GM18520 (cell line): ENCODE measurements around the gene ZNFX1.

ENCODE experiments used
- ATAC-seq: cut with Tn5 transposase; IDR thresholded peaks from one replicate; pipeline ENCODE4 v1.9.1; 2021; ENCODE audit not compliant: unreplicated experiment

Gene ZNFX1

GRCh38 chr20:49293122-49293521, 15.3 kb upstream of the ZNFX1 start:
- no peak for ATAC-seq

DNA sequence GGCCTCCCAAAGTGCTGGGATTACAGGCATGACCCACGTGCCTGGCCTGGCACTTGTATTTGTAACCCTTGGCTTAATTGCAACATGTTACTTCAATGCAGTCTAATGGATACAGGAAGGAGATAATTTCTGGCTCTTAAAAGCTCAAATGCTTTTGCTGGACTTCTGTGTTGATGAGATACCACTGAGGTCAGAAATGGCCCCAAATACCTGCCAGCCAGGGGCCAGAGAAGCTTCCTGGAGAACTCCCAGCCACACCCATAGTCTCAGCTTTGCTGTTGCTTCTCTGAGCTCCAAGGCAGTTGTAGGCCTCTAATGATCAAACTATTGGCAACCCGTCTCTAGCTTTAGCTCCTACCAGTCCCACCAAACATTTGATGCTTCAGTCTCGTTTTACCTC, 14.2 kb upstream of the ZNFX1 start:
- ATAC-seq = no peak

DNA sequence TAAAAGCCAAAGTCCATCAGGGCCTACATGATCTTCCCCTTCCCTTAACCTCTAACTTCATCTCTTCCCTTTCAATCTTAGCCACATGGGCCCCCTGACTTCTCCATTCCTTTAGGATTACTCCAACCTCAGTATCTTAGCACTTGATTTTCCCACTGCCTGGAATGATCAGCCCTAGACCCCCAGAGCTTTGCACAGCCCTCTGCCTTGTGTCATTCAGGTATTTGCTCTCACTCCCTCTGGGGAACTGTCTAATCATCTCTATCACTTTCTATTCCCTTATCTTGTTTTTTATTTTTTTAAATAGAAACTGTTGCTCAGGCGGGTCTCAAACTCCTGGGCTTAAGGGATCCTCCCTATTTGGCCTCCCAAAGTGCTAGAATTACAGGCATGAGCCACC, 13.3 kb upstream of the ZNFX1 start:
- ATAC-seq = no peak

DNA sequence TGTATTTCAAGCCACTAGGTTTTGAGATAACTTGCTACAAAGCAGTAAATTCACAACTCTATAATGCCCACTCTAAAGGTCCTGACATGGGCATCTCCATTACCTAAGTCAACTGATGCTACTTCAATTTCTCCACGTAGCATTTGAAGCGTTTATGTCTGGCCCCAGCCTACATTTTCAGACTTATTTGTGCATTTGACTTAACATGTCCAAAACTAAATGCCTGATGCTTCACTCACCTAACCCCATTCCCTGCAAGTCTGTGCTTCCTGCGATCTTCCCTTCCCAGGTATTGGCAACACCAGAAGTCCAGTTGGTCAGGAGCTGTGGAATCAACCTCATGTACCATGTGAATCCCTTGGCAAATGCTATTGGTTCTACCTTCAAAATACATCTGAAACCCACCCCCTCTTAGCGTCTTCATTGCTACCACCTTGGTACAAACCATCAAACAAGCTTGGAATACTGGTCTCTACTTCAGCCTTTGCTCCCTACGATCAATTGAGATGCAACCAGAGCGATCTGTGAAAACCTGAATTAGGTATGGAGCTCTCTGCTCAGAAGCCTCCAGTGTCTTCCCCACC, 12.8 kb upstream of the ZNFX1 start:
- ATAC-seq = no peak

DNA sequence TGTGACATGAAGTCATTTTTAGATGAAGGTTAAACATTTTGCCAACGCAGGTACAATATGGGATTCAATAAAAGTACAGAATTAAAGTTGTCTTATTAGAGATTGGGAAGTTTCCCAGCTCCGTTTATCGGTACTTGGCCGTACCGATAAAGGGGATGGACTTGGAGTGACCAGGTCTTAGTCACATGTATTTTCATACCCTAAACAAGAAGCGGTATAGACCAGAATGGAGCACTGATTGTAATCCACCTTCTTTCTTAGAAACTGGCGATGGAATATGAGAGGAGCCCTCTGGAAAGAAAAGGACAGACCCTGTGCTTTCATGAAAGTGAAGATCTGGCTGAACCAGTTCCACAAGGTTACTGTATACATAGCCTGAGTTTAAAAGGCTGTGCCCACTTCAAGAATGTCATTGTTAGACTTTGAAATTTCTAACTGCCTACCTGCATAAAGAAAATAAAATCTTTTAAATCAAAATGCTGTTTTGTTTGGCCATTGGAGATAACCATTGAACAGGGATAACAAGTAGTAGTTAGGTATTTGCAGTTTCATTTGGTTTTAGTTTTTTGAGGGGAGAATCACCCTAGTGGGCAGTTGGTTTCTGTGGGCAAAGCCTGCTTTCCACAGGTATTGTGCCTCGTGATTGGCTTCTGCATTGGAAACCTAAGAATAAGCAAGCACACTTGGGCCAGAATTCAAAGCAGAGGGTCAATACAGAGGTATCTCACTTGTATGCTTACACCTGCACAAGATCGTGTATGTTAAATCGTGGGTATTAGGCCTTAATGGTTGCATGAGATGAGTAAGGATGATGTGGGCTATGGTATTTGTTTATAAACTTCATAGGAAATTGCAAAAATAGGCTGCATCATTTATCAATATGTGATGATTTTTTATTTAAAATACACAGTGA, 11.2 kb upstream of the ZNFX1 start:
- ATAC-seq = no peak

GRCh38 chr20:49288250-49288751, 10.4 kb upstream of the ZNFX1 start:
- ATAC-seq = no peak

DNA sequence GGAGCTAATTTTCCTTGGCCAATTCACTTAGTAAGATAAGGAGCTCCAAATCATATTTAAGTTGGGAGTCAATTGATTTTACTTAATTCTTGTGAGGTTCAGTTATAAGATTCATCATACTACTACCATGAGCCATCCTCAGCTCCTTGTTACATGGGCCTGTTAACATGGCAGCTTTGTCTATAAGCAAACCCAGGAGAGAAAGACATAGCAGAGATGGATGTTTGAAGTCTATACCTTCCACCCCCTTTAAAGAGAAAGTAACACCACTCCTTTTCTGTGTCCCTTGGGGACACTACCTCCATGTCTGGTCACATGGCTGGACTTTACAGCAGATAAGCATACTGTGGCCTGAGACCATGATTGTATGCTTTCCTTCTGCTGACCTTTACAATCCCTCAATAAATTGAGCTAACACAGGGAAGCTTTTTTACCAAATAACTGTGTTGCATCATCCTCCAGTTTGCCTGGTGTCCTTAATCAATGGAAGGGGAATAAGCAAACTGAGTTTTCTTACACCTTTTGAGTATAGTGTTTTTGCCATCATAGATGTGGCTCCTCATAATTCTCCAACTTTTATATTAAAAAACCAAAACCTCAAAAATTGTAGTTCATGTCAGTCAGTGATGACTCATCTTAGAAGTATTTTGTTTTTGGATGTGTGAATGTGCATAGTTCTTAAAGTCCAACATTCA, 9.8 kb upstream of the ZNFX1 start:
- no peak for ATAC-seq

- no peak for ATAC-seq
Observed at GRCh38 chr20:49286689-49287551, 9.1 kb upstream of the ZNFX1 start.

DNA sequence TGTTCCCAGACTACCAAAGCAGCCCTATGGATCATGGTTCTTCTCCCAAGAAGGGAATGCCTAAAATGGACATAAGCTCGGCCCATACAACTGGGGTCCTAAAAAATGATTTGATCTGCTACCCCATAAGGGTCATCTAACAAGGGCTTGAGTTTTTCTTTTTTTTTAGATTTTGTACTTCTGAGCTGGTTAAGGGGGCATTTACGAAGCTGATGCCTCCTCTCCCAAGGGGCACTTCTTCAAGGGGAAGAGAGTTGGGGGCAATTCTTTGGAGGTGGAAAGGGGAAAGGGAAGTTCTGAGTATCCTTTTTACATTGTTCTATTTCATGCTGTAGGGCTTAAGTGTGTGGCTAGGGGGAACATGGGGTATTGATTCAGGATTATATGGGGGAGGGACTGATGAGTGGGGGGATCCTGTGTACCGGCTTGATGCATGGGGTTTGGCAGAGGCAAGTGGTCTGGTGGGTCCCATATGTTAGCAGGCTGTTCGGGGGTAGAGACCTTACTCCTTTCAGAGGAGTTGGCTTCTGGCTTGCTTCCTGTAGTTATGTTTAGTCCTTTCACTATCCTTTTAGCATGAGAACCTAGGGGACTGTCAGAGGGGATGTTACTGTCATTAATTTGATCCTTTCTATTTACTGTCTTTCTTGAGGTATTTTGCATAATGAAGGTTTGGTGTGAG, 8.1 kb upstream of the ZNFX1 start:
- no peak for ATAC-seq

- ATAC-seq = no peak
Observed at GRCh38 chr20:49285233-49285668, 7.4 kb upstream of the ZNFX1 start.

GRCh38 chr20:49284818-49285217, 7.0 kb upstream of the ZNFX1 start:
- ATAC-seq = no peak

DNA sequence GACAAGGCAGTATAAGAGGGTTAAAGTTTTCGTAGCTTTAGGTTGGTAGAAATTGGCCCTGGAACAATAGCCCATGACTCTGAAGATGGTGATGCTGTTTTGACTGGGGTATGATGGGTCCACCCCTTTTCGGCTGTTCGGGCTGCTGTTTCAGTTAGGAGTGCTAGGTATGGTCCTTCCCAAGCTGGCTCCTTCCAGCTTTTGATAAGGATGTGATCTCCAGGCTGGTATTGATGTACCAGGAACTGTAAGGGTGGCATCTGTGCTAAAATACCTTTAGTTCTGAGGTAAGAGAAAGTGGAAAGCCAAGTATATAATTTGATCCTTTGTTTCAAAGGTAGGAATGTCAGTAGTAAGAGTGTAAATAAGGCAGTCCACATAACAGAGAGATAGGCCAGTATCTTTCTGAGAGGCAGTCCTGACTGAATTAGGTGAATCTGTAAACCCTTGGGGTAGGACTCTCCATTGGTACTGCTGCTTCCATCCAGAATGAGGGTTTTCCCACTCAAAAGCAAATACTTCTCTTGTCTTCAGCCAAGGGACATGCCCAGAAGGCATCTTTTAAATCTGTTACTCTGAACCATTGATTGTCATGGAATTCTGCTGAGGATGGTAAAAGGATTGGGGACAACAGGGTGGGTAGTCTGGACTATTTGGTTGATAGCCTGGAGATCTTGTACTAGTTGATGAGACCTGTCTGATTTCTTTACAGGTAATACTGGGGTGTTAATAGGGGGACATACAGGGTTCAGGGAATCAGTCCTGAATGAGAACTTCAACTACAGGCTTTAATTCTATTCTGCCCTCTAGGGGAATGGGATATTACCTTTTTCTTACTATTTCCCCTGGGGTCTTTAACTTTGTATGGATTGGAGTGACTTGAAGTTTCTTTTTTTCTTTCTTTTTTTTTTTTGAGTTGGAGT, 6.1 kb upstream of the ZNFX1 start:
- ATAC-seq = no peak

- ATAC-seq = no peak
Observed at GRCh38 chr20:49283176-49283702, 5.4 kb upstream of the ZNFX1 start.

- no peak for ATAC-seq
Observed at GRCh38 chr20:49282584-49283171, 4.8 kb upstream of the ZNFX1 start.

GRCh38 chr20:49281913-49282467, 4.1 kb upstream of the ZNFX1 start:
- no peak for ATAC-seq

DNA sequence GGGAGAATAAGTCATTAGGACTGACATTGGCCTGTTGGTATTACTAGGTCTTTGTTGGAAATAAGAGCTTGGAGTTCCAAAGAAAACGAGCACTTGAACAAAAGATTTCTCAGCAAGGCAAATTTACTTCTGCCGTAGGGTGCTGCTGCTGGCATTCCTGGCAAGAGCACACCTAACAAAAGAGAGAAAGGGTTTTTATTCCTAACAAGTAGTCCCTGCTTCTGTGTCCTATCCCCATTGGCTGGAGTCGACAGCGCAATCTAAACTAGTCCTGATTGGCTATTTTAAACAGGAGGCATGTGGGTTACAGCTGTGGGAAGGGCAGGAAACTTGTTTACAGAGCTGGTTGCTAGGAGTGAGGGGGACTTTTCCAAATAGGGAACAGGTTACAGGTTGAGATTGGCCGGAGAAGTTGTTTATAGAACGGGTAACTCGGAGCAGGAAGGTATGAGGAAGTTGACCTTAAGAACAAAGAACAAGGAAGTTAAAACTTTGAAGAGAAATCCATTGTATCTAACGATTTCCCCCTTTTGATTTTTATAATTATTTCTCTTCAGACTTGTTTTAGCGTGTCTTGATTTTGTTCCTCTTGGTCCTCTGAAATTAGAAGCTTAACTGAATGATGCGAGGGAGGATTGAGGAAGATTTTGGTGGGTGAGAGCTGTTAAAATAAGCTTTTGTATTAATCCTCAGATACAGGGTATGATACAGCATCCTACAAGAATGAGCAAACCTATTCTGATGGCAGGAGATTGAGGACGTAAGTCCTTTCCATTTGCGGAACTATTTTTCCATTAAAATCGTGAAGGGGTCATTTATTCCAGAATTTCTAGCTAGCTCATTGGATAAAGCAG, 3.4 kb upstream of the ZNFX1 start:
- ATAC-seq = no peak

GRCh38 chr20:49280463-49281058, 2.7 kb upstream of the ZNFX1 start:
- ATAC-seq = no peak
